HL-60/S4 treated with phorbol 12-myristate 13-acetate at 8.2 ng/mL for 4 days and 3 days (cell line): ENCODE results near the gene HIGD1A.

Experiments
- in situ Hi-C: fragments of 300-500 bp; cut with MboI; formaldehyde crosslinking; loops from 2 replicates; pipeline ENCODE4 v1.15.0; 2022; ENCODE audit warnings: low sequenced_read_pairs

The HIGD1A gene

GRCh38 chr3:42801784-42802183, 2.5 kb downstream of the HIGD1A start:
- in situ Hi-C loops, result no loop called here

- in situ Hi-C loops, result no loop called here
Observed at GRCh38 chr3:42801048-42801620, 3.2 kb downstream of the HIGD1A start.

GRCh38 chr3:42800251-42800650, 4.0 kb downstream of the HIGD1A start:
- in situ Hi-C loops, result no loop called here

GRCh38 chr3:42799376-42799775, 4.9 kb downstream of the HIGD1A start:
- in situ Hi-C loops, result no loop called here

GRCh38 chr3:42796332-42796885, 7.9 kb downstream of the HIGD1A start:
- in situ Hi-C loops, result no loop called here

- in situ Hi-C loops, result no loop called here
Observed at GRCh38 chr3:42795621-42796181, 8.6 kb downstream of the HIGD1A start.

DNA sequence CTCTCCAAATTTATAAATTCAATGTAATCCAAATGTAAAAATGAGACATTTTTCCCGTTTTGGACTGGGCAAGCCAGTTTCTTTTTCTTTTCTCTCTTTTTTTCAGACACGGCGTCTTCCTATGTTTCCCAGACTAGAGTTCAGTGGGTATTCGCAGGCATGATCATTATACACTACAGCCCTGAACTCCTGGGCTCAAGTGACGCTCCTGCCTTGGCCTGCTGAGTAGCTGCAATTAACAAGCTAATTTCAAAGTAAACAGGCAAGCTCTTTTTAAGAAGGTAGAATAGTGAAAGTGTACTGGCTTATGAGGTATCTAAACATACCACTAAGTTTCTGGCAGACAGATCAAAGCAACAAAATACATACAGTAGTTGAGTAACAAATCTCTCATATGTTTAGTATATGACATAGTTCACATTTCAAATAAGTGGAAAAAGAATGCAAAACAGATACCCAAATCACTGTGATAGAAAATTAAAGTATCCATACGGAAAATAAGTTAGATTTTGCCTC, 13.5 kb downstream of the HIGD1A start:
- in situ Hi-C loops, result no loop called here

- in situ Hi-C loops, result no loop called here
Observed at GRCh38 chr3:42786631-42787030, 17.7 kb downstream of the HIGD1A start.

GRCh38 chr3:42786212-42786611, 18.1 kb downstream of the HIGD1A start:
- in situ Hi-C loops, result no loop called here

- in situ Hi-C loops, result no loop called here
Observed at GRCh38 chr3:42780892-42781700, 23.2 kb downstream of the HIGD1A start.

DNA sequence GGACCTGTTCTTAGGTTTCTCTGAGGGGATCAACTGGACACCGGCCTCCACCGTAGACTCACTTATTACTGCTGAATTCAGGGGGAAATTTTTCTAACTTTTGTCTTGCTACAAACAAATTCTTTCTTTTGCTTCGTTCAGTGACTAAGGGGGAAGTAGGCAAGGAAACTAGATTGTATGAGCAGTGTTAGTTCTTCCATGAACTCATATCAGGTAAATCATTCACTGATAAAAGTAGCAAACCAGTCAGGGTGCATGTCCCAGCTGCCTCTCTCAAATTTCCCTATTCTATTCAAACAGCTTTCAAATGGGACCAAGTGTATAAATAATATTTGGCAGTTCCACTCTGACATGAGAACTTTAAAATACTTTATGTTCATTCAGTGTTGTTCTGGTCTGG, 23.9 kb downstream of the HIGD1A start:
- in situ Hi-C loops, result no loop called here

- in situ Hi-C loops, result no loop called here
Observed at GRCh38 chr3:42778644-42779043, 25.6 kb downstream of the HIGD1A start.

DNA sequence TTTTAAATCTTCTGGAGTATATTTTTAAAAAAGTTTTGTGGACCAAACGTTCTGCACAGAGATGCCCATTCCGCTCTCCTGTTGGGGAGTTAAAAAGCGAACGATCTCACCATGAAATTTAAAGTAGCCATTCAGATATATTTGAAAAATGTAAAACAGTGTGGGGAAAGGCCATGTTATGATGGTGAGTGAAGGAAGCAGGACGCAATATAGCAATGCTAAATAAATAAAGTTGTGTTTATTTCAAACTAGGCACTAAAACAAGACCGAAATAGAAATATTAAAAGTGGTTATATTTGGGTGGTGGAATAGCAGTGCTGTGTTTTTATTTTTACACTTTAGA, 30.9 kb downstream of the HIGD1A start:
- in situ Hi-C loops, result no loop called here

DNA sequence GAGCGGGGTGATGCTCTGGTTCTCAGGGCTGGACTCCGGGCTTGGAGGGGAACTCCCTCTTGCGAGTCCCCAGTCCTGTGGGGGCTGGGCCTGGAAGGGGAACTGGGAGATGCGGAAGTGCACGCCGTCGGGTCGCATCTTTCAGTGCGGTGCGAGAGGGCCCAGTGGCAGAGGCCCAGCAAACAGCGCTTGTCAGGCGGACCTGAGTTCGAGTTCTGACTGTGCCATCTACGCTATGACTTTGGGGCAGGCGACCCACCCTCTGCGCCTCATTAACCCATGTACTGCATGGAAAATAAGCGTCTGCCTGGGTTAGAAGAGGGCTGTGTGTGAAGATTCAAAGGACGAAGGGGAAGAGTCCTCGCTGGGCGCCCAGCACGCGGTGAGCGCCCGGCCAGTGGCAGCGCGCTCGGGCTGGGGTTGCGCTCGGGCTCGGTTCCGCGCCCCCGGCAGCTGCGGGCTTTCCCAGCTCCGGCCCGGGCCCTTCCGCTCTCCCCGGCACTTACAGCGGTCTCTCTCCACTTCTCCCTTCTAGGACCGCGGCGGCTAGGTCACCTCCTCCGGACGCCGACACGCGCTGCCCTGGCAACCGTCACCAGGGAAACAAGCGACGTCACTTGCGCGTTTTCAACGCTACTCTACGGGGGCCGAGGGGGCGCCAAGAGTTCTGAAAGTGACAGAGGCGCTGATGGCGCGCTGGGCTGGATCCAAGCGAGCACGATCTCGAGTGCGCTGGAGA, 31.5 kb downstream of the HIGD1A start, which contains the start of gene CCDC13:
Gene CCDC13 (minus strand): TSS at position 584 of the 739 bp plus-strand sequence. CDS start 14,908 bp downstream, outside the sequence.
- in situ Hi-C loops, result no loop called here

GRCh38 chr3:42771271-42771670, 33.0 kb downstream of the HIGD1A start:
- in situ Hi-C loops, result no loop called here

- in situ Hi-C loops, result no loop called here
Observed at GRCh38 chr3:42769477-42770131, 34.7 kb downstream of the HIGD1A start.

GRCh38 chr3:42764561-42765295, 39.6 kb downstream of the HIGD1A start:
- in situ Hi-C loops, result no loop called here

GRCh38 chr3:42764115-42764514, 40.2 kb downstream of the HIGD1A start:
- in situ Hi-C loops, result no loop called here

GRCh38 chr3:42763021-42763420, 41.3 kb downstream of the HIGD1A start:
- in situ Hi-C loops, result no loop called here
